Pancreas (tissue), 10 donors: ENCODE results near the gene SH3BP4. TPM values are rescaled to one million over a fixed set of nuclear protein-coding genes. Genes with fewer than 3 reads are reported as not detected.

Source experiments
- ATAC-seq, 4 donors: fragments of 200-7000 bp; cut with Tn5 transposase; one replicate each; pipeline versions ENCODE4 v1.8.0 to v1.9.1; 2020; ENCODE audit warnings: mild to moderate bottlenecking in 4 of 4, moderate library complexity in 4 of 4
- DNase-seq, 6 donors: peaks; one replicate each; pipeline ENCODE4 v3.0.0-alpha.2; 2020
- FAIRE-seq: peaks from 2 replicates; lab custom pipeline; 2012; peaks lifted over from hg19 to GRCh38; lab: Jason Lieb, UNC
- H3K27ac ChIP-seq, 4 donors: fragments of 200-600 bp; sonication (generic); 1 replicate in 3 of 4; 2 replicates in 1 of 4; pipeline versions ENCODE4 v1.5.0 to v1.8.0; 2020
- H3K27me3 ChIP-seq, 4 donors: fragments of 200-600 bp; one replicate each; pipeline ENCODE4 v1.8.0; 2021
- H3K36me3 ChIP-seq, 3 donors: fragments of 200-600 bp; sonication (generic) in 1 of 3; one replicate each; pipeline versions ENCODE4 v1.5.0 to v1.8.0; 2020 to 2021
- H3K4me1 ChIP-seq, 3 donors: fragments of 200-600 bp; one replicate each; pipeline ENCODE4 v1.8.0; 2021
- H3K4me3 ChIP-seq, 4 donors: fragments of 200-600 bp; sonication (generic) in 2 of 4; one replicate each; pipeline versions ENCODE4 v1.5.0 to v1.8.0; 2020 to 2021
- H3K9me3 ChIP-seq, 4 donors: fragments of 200-600 bp; one replicate each; pipeline ENCODE4 v1.8.0; 2021
- CTCF ChIP-seq, 4 donors: fragments of 200-600 bp; sonication (generic) in 3 of 4; IDR thresholded peaks; one replicate each; pipeline versions ENCODE4 v1.5.0 to v1.8.0; 2021; ENCODE audit warnings: antibody characterized with exemption in 4 of 4
- WGBS, 2 donors: extraction: QIAGEN DNeasy Blood & Tissue Kit; methylation state at CpG; one replicate each; pipeline ENCODE4 v1.1.7; 2013; 5-methylcytosine and 5-hydroxymethylcytosine counted together
- intact Hi-C, 3 donors: fragments of 100-400 bp; cut with DNase I; formaldehyde crosslinking; loops; one replicate each; pipeline versions ENCODE4 v1.11.1 to v1.14.2; 2022
- polyA plus RNA-seq, 2 donors: library from polyadenylated mRNA; stranded (reverse); fragments of 200-250 nt; gene quantifications; one replicate each; pipeline ENCODE4 v1.2.3, GENCODE V29; 2013
- total RNA-seq, 6 donors: library from RNA; stranded (reverse); fragmentation: NEBNext Ultra II Directional in 4 of 6; extraction: Animal tissue kit (Norgen Biotek cat#: 25700) in 4 of 6; gene quantifications; one replicate each; pipeline versions ENCODE4 v1.2.1 to v1.2.4, GENCODE V29; 2021 to 2023
- donor health status: healthy with polysubstance abuse.
- donor health status: DM: no; HTN: no; CAD: no; lungs with moderate emphysema.
- donor health status: DM: no; HTN: no; CAD: no.
- donor health status: control.
- donor health status: control.
- donor health status: Bipolar disorder and iron deficiency.
- donor health status: DM: yes; HTN: yes; CAD: no.
- donor health status: DM: no; HTN: no; CAD: no.
- donor health status: DM: no; HTN: no; CAD: no.
- donor health status: DM: yes; HTN: yes; CAD: no.

SH3BP4 gene
- total and polyA plus RNA-seq, 8 donors, result 20.5 to 99.7 (median 62.8) TPM

- no peak for TF ChIP-seq CTCF (IDR thresholded peaks at IDR 0.05)
- H3K9me3 ChIP-seq, result no peaks in the 10 kb centered on the region
- intact Hi-C loops, result no loop called here
- ATAC-seq (peak in 2 of 4 donors; percentile 46 to 49), DNase-seq (no peak), FAIRE-seq (no peak)
- H3K27me3 ChIP-seq, result no peaks in the 10 kb centered on the region
- H3K4me1 ChIP-seq, result no peaks in the 10 kb centered on the region
- H3K4me3 ChIP-seq, result no peak overlapping the region
- H3K36me3 ChIP-seq, result no peaks in the 10 kb centered on the region
- 88 to 93% methylated on average over 2 of the region's 2 CpGs for WGBS, 2 donors
- H3K27ac ChIP-seq, result no peak overlapping the region
Observed at GRCh38 chr2:234911271-234911670, 40.5 kb upstream of the SH3BP4 start.

- intact Hi-C loops, result no loop called here
Observed at GRCh38 chr2:234912437-234912836, 39.4 kb upstream of the SH3BP4 start.

GRCh38 chr2:234913208-234913626 is 38.6 kb upstream of the SH3BP4 start:
- WGBS, 2 donors, result 86 to 89% methylated on average over 5 of the region's 5 CpGs
- no peak for TF ChIP-seq CTCF (IDR thresholded peaks at IDR 0.05)
- DNase-seq, result no peak
- intact Hi-C loops, result no loop called here
- Histone ChIP-seq H3K4me3 (no peak overlapping the region), H3K4me1 (peaks cover 0 to 4% (median 0%) of the 10 kb centered on the region in 3 donors), H3K27ac (no peak overlapping the region), H3K36me3 (no peaks in the 10 kb centered on the region), H3K27me3 (no peaks in the 10 kb centered on the region), H3K9me3 (no peaks in the 10 kb centered on the region)
- ATAC-seq, result no peak
- no peak for FAIRE-seq

More at GRCh38 chr2:234912437-234912836, 39.4 kb upstream of the SH3BP4 start:
- Histone ChIP-seq H3K4me1 (peaks cover 0 to 4% (median 0%) of the 10 kb centered on the region in 3 donors), H3K36me3 (no peaks in the 10 kb centered on the region), H3K27me3 (no peaks in the 10 kb centered on the region), H3K9me3 (no peaks in the 10 kb centered on the region), H3K27ac (no peak overlapping the region), H3K4me3 (no peak overlapping the region)
- no peak for TF ChIP-seq CTCF (IDR thresholded peaks at IDR 0.05)
- no peak for FAIRE-seq
- no peak for DNase-seq
- no peak for ATAC-seq
- WGBS, 2 donors, result 74 to 85% methylated on average over 3 of the region's 3 CpGs

- no peak for TF ChIP-seq CTCF (IDR thresholded peaks at IDR 0.05)
- FAIRE-seq (no peak), ATAC-seq (no peak), DNase-seq (no peak)
- Histone ChIP-seq H3K27ac (no peak overlapping the region), H3K9me3 (no peaks in the 10 kb centered on the region), H3K27me3 (no peaks in the 10 kb centered on the region), H3K4me1 (peaks cover 0 to 4% (median 0%) of the 10 kb centered on the region in 3 donors), H3K4me3 (no peak overlapping the region), H3K36me3 (no peaks in the 10 kb centered on the region)
- intact Hi-C loops, result no loop called here
- WGBS, 2 donors, result 92 to 97% methylated on average over 9 of the region's 9 CpGs
Observed at GRCh38 chr2:234914371-234915154, 37.3 kb upstream of the SH3BP4 start.

GRCh38 chr2:234916674-234917073 is 35.1 kb upstream of the SH3BP4 start:
- Histone ChIP-seq H3K36me3 (no peaks in the 10 kb centered on the region), H3K27me3 (no peaks in the 10 kb centered on the region), H3K4me1 (peaks cover 0 to 4% (median 0%) of the 10 kb centered on the region in 3 donors), H3K9me3 (no peaks in the 10 kb centered on the region), H3K27ac (peak overlapping the region in 2 of 4 donors; percentile 35 to 40), H3K4me3 (no peak overlapping the region)
- TF ChIP-seq CTCF (IDR thresholded peaks at IDR 0.05), result no peak
- intact Hi-C loops, result no loop called here
- FAIRE-seq (no peak), ATAC-seq (no peak), DNase-seq (no peak)
- 92 to 94% methylated on average over 5 of the region's 5 CpGs for WGBS, 2 donors
